Anterior cingulate cortex (tissue), 58 donors: Measurements from ENCODE around the gene CHMP2B.
"Not testable (repeated sequence)": the region's sequence is repeated elsewhere in the genome, so short reads cannot be mapped to it uniquely, and the experiment has no call there.

ENCODE experiments used
- DNase-seq, 58 donors: peaks; one replicate each; lab custom pipeline; 2025; lab: John Stamatoyannopoulos, UW

CHMP2B gene

DNA sequence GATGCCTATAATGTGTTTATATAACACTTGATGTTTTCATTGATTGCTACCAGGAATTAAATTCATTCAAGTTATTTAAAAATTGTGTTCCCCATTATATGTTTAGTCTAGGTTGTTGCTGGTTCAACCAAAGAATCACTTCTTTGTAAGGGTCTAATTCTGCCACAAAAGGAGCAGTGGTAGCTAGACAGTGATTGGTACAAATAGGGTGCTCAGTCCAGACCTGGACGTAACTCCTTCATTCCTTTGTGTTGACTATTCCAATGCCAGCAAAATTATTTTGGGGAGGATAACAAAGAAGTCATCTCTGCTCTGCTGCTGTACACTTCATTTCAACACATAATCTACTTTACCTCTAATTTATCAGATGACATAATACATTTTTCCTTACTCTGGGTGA, 1.2 kb downstream of the CHMP2B start:
- no peak for DNase-seq

DNA sequence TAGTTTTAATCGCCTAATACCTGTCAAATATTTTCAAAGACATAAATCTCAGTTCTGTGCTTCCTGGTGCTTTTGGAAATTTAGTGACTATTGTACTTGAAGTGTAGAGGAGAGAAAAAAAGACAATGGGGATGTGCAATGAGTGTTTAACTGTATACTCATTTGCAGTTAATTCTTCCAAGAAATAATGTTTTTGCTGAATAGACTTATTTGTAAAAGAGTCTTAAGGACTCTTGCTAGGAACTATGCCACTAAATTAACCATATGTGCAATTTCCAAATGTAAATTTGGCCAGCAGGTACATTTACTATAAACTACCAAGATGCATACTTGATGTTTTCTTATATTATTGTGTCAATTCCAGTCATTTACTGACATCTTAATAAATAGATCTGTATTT, 2.0 kb downstream of the CHMP2B start:
- DNase-seq: no peak

DNA sequence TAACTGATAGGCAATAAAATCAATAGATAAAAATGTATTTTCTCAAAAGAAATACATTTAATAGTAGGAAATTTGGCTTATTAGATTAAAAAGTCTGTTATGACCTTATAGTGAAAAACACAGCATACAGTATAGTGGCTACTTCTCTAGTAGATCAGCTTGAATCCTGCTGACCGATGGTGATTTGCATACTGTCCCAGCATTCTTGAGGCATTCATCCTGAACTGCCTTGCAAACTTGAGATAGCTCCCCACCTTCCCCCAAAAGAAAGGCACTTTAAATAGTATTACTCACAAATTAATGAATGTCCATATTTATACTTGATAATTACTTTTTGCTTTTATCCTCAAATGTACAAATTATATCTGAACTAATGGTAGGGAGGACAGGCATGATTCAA, 6.7 kb downstream of the CHMP2B start:
- no peak for DNase-seq

DNA sequence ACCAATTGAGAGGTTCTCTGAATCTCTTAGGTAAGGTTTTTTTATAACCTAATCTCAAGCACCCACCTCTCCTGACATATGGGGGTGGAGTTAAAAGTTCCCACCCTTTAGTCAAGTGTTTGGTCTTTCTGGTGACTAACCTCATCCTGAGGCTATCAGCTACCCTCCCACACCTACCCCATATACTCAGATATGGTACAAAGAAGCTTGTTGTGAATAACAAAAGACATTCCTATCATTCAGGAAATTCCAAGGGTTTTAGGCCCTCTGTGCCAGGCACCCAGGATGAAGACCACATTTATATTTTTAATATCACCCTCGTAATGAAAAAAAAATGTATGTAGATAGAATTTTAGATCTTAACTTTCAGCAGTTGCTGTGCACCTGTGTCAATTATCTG, 9.0 kb downstream of the CHMP2B start:
- no peak for DNase-seq

DNA sequence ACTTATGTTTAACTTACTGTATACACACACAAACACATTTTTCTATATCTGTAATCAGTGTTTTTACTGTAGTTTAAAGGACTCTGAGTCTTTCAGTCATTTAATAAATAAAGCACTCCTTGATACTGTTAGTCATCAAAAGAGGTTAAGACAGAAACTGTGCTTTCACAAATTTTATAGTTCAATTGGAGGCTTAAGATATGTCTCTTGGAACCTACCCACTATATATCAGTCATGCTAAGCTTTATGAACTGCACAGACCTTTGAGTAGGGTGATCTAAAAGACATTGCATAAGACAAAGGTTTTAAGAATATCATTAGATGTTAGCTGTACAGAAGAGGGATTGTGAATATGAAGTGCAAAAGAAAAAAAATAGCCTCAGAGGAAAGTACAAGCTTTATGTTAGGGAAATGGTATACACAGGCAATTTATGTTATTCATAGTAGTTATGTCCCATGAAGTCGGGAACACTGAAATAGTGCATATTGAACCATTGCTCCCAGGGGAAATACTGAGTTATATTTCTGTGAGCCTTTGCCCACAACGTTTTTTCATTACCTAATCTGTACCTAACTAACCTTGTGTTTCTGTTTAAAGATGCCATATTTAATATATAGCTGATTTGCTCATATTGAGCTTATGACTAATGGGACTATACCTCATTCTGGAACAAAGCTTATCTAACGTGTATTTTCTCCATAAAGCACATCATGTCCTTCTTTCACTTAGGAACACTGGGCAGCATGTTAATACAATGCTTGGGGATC, 19.7 kb downstream of the CHMP2B start:
- no peak for DNase-seq

DNA sequence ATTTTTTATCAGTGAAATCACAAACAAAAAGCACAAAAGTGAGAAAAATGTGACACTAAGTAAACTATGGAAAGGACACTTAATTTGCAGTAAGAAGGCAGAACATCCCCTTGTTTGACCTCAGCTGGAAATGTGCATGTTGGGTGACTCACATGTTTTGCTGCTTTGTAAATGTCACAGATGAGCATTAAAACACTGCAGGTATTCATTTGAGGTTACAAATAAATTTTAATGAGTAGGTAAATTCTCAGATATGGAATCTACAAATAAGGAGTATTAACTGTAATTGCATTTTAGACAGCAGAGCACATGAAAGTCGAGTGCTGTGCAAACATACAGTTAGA, 20.3 kb downstream of the CHMP2B start:
- DNase-seq: no peak

DNA sequence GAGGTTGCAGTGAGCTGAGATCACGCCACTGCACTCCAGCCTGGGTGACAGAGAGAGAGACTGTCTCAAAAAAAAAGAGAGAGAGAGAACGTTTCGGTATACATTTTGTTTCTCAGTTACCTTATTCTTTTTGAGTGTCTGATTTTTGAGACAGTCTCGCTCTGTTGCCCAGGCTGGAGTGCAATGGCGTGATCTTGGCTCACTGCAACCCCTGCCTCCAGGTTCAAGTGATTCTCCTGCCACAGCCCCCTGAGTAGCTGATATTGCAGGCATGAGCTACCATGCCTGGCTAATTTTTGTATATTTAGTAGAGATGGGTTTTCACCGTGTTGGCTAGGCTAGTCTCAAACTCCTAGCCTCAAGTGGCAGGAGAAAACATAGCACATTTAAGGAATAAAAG, 21.1 kb downstream of the CHMP2B start:
- DNase-seq: not testable (repeated sequence)

DNA sequence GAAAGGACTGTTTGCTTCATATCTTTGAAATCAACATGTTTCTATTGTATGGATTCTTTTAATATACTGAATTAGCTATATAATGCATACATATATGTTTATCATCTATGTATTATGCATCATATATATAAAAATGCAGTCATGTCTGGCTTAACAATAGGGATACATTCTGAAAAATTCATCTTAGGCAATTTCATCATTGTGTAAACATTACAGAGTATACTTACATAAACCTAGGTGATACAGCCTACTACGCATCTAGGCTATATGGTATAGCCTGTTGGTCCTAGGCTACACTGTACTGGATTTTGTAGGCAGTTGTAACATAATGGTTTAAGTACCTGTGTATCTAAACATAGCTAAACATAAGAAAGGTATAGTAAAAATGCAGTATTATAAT, 21.7 kb downstream of the CHMP2B start:
- DNase-seq: no peak

DNA sequence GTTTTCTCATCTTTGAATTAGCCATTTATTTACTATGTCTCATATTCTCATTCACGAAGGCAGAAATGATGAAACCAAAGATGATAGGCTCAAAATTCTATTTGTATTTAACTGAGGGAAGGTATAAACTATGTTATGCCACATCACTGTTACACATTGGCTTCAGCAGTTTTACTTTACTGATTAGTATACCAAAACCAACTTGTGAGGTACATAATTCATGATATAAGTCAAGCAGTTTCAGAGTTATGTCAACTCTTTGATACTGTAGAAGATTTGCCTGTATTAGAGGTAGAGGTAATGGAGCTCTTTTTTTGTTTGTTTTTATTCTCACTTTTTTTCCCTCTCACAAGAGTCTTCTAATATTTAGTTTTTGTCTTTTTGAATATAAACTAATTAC, 22.9 kb downstream of the CHMP2B start:
- no peak for DNase-seq

DNA sequence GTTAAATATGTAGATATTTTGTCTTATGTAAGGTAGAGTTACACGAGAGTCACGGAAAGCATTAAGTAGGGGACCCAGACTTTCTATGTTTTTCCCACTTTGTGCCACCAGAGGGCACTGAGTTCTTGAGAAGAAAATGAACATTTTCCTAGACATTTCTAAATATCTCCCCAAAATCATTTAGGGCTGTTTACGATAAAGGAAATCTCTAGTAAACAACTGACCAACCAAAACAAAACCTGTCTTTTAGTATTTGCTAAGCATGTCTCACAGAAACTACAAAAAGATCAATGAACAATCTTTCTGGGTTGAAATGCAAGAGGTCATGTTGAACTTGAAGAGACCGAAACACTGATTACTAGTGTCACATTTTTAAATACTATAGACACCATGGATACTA, 33.2 kb downstream of the CHMP2B start:
- peak in 11 of 58 donors; percentile 0 to 35 (median 13) for DNase-seq

DNA sequence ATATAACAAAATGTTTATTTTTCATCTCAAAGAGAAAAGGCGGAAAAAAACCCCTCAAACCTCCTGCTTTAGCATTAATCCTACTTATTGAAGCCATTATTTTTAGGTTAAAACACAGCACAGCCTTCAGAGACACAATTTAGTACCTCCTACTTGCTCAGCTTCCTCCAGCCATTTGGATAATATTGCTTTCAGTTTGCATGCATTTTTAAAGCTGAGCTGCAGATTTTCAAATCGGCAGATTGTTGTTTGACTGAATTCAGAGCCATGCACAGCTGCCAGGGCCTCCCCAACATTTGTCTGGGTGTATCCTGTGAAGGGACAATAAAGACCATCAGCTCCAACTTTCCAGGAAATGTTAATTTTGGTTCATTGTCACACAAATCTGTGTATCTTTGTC, 34.8 kb downstream of the CHMP2B start:
- DNase-seq: no peak

DNA sequence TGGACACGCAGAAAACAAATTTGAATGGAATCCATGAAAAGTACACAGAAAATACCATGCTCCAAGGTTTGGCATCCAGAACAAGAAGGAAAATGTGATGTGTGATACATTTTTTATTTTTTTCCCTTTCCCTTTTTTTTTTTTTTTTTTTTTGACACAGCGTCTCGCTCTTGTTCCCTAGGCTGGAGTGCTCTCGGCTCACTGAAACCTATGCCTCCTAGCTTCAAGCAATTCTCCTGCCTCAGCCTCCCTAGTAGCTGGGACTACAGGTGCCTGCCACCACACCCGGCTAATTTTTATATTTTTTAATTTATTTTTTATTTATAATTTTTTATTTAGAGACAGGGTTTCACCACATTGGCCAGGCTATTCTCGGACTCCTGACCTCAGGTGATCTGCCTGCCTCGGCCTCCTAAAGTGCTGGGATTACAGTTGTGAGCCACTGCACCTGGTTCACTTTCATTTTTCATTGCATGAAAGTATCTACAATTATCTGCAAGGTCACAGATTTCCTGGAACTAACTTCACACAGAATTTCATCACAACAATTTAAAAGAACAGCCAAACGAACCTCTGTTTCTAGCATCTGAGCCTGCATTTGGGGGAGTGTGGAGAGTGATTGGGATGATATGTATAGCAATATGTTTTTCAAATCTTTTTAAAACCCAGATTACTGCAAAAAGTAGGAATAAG, 41.0 kb downstream of the CHMP2B start:
- no peak for DNase-seq

DNA sequence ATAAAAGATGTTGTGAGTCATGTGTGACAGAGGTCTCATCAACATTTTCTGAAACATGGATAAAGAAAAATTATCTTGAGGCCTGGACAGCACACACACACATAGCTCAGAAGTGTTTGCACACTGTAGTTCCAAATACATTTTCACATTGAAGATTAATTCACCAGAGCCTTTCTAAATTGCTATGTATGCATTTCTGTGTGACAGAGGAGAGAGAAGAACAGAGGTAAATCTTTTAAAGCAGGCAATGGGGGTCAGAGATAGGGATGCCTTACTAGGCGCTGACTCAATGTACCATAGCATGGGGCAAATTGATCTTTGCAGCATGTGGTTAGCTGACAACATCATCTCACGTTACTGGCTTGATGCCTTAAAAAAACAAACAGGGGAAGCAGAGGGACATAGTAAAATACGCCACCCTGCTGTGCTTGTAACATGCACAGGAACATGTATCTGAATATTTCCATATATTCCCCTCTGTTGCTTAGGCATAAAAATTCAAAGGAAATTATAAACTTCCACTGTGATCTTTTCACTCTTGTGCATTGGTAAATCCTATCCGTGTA, 41.6 kb downstream of the CHMP2B start:
- no peak for DNase-seq

DNA sequence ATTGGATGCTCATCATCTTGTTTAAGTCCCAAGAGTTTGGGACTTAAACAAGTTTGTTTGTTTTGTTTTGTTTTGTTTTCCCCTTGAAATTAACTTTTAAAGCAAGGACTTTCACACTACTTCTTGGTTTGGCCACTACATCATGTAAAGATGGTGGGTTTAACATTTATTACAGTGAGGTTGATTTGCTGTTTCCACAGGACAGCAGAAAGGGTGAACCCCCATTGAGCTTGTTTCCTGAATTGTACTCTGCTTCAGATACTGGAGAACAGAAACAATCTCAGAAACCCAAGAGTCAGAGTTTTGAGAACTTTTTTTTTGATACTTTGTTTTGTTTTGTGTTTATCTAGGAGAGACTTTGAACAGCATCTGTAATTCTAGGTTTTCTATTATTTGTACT, 42.6 kb downstream of the CHMP2B start:
- DNase-seq: no peak

DNA sequence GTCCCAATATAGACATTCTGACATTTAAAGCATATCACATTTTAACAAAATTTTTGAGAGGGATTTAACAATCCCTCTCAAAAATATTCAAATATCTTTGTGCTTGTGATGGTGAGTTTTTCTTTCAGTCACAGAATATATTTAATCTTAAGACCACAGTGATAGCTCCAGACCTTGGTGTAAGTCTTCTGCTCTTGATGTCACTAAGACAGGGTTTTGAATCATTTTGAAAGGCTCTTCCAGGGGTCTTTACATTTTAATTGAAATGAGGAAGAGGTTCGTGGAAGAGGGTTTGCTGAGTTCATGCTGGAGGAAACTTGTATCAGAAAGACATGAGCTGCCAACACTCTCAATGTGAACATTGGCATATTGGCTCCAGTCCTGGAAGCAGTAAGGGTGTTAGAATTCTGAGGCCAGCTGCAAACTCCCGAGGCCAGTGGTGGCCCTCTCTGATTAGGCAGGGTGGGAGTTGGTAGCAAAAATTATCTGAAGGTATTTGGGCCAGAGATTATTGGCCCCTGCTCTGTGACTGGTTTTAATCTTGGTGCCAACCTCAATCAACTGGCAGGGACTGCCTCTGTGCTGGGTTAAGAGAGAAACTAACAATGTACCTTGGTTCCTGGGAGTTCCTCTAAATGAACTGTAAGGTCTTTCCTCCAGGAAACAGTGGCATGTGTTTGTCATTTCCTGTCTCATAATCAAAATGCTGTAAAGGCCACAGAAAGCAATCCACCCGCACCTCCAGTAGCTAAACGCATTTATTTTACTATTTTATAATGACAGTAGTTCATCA, 44.0 kb downstream of the CHMP2B start:
- no peak for DNase-seq

DNA sequence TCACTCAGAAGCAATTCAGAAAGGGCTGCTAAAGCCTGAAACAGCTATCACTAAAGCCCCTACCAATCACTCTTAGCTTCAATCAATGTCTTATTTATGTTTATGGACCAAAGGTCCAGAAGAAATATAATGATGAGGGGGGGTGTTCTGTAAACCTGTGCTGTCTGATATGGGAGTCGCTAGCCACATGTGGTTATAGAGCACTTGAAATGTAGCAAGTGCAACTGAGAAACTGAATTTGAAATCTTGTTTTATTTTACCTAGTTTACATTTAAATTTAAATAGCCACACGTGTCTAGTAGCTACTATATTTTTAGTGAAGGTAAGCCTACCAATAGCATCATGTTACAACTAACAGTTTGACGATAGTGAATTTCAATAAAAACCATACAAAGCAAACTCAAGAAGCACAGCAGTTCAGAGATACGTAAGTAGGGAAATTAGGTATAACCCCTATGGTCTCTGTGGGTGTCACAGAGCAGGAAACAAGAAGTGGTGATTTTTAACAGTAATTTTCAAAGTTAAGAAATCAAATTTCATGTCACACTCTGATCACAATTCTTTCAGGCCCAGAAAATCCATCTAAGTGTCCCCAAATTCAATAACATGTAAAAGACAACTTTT, 45.7 kb downstream of the CHMP2B start:
- DNase-seq: no peak

DNA sequence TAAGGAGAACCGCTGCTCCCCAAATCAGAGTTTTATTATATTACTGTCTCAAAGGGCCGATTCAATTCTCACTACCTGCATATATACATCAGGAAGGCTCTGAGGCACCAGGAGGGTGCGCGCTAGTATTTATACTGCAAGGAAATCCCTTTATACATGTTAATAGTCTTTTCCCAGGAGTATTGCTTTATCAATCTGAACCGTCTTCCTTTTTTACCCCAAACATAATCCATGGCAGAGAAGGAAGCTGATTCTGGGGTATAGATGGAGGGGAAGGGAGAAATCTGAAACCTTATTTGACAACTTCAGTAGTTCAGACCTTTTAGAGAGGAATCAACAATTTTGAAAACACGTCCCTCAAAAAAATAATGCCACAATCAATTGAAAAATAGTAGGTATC, 49.4 kb downstream of the CHMP2B start, which contains the start of gene POU1F1:
Gene POU1F1 (minus strand): TSS at position 101 of the 400 bp plus-strand sequence. CDS start 122 bp downstream, outside the sequence.
- DNase-seq: no peak

DNA sequence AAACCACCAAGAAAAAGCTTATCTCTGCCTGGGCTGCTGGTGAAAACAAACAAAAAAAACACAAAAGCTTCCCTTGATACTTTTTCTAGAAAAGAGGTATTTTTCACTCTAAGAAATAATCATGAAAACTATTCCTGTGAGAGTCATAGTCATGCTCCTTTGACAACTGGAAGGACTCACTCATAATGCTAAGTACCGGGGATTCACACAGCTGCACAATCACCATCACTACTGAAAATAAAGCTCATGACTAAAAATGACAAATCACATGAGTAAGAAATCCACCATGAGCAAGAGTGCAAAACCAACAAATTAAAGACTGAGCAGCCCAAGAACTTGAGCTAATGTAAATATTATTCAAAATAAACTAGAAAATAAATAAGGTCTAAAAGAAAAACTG, 59.9 kb downstream of the CHMP2B start:
- DNase-seq: no peak

DNA sequence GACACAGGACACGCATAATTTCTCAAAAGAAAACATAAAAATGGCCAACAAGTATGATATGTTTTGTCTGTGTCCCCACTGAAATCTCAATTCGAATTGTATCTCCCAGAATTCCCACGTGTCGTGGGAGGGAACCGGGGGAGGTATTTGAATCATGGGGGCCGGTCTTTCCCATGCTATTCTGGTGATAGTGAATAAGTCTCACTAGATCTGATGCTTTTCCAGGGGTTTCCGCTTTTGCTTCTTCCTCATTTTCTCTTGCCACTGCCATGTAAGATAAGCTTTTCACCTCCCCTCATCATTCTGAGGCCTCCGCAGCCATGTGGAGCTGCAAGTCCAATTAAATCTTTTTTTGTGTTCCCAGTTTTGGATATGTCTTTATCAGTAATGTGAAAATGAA, 61.3 kb downstream of the CHMP2B start:
- DNase-seq: no peak

DNA sequence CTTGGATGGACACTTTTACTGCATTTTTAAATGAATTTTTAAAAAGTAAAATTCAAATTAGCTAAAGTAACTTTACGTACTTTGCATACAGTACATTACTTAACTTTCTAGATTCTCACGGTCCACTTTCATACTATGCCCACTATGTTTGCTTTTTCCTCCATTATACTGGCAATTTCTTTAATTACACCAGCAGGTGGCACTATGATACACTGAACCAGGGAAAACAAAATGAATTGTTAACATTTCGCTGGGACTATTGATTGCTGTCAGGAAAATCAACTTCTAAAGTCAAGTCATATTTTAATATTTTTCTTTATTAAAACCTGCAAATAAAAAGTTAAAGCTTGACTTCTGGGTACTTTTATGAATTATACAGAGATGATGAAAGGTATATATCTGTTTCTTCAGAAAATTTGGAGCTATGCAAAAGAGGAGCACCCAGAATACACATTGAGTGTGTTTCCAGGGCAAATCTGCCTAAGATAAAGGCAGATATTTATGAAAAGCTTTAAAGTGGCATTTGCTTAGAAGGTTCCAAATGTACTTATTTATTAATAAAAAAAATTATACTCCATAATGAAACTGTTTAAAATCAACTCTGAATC, 71.1 kb downstream of the CHMP2B start:
- peak in 2 of 58 donors; percentile 12 to 20 for DNase-seq
